Measurements from ENCODE around the gene ENAM.
A peak's percentile ranks its signal among the peaks of the same experiment; 100 is the strongest.
"Not testable (repeated sequence)": the region's sequence is repeated elsewhere in the genome, so short reads cannot be mapped to it uniquely, and the experiment has no call there.

ENAM gene

GRCh38 chr4:70676554-70677090 is 48.1 kb downstream of the ENAM start:
- no peak for DNase-seq (ENCODE audit: low spot score)

- no peak for DNase-seq (ENCODE audit: low spot score)
These were observed 49.9 kb downstream of the ENAM start for GRCh38 chr4:70678383-70678999.

- DNase-seq (ENCODE audit: low spot score) = no peak
These were observed 52.4 kb downstream of the ENAM start for GRCh38 chr4:70680934-70681333.

GRCh38 chr4:70681704-70682103 is 53.2 kb downstream of the ENAM start:
- no peak for DNase-seq (ENCODE audit: low spot score)

GRCh38 chr4:70682142-70682541 is 53.6 kb downstream of the ENAM start:
- DNase-seq (ENCODE audit: low spot score) = not testable (repeated sequence)

GRCh38 chr4:70687392-70687791 is 58.8 kb downstream of the ENAM start:
- no peak for DNase-seq (ENCODE audit: low spot score)

GRCh38 chr4:70687821-70688794 is 59.6 kb downstream of the ENAM start, which contains the start of gene UTP3:
Gene UTP3 (plus strand): TSS chr4:70688532. CDS start chr4:70688678, 146 bp downstream.
- DNase-seq (ENCODE audit: low spot score) = peak; percentile 94

GRCh38 chr4:70688795-70689231 is 60.3 kb downstream of the ENAM start:
- DNase-seq (ENCODE audit: low spot score) = no peak

- DNase-seq (ENCODE audit: low spot score) = no peak
These were observed 63.1 kb downstream of the ENAM start for GRCh38 chr4:70691661-70692060.

GRCh38 chr4:70694633-70695032 is 66.1 kb downstream of the ENAM start:
- DNase-seq (ENCODE audit: low spot score) = not testable (repeated sequence)
